ENCODE data around the gene AP1S2. TPM values are rescaled to one million over a fixed set of nuclear protein-coding genes. Genes with fewer than 3 reads are reported as not detected.
"Not testable (repeated sequence)": the region's sequence is repeated elsewhere in the genome, so short reads cannot be mapped to it uniquely, and the experiment has no call there.

AP1S2 gene
- total RNA-seq, 1 donor from 2014 or later: 99.3 TPM

- Histone ChIP-seq H3K36me3 (no peaks in the 10 kb centered on the region), H3K4me1 (no peaks in the 10 kb centered on the region), H3K27ac (no peak overlapping the region), H3K4me3 (no peak overlapping the region), H3K9me3 (no peaks in the 10 kb centered on the region), H3K27me3 (no peaks in the 10 kb centered on the region)
- intact Hi-C loops (cut with DNase I): no loop called here
- TF ChIP-seq CTCF (IDR thresholded peaks at IDR 0.05): no peak
- DNase-seq (ENCODE audit: low spot score in 2 of 2): no peak
Measured at GRCh38 chrX:15888062-15888461, 33.4 kb upstream of the AP1S2 start.

DNA sequence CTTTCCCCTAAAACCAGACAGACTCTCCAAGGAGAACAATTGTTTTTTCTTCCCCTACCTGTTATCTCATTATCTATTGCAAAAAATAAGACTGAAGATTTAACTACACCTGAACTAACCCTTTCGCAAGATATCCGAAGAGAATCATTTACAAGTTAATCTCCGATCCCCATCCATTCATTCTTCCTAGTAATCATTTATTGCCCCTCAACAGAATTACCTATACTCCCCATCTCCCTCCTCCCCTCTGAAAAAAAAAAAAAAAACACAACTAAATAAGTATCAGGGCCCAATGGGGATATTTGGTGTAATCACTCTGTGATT, 28.9 kb upstream of the AP1S2 start:
- no peak overlapping the region for H3K27ac ChIP-seq
- no peak for DNase-seq (ENCODE audit: low spot score in 2 of 2)
- H3K9me3 ChIP-seq: no peaks in the 10 kb centered on the region
- intact Hi-C loops (cut with DNase I): no loop called here
- H3K4me3 ChIP-seq: no peak overlapping the region
- no peak for TF ChIP-seq CTCF (IDR thresholded peaks at IDR 0.05)
- no peaks in the 10 kb centered on the region for H3K36me3 ChIP-seq
- H3K27me3 ChIP-seq: no peaks in the 10 kb centered on the region
- no peaks in the 10 kb centered on the region for H3K4me1 ChIP-seq

DNA sequence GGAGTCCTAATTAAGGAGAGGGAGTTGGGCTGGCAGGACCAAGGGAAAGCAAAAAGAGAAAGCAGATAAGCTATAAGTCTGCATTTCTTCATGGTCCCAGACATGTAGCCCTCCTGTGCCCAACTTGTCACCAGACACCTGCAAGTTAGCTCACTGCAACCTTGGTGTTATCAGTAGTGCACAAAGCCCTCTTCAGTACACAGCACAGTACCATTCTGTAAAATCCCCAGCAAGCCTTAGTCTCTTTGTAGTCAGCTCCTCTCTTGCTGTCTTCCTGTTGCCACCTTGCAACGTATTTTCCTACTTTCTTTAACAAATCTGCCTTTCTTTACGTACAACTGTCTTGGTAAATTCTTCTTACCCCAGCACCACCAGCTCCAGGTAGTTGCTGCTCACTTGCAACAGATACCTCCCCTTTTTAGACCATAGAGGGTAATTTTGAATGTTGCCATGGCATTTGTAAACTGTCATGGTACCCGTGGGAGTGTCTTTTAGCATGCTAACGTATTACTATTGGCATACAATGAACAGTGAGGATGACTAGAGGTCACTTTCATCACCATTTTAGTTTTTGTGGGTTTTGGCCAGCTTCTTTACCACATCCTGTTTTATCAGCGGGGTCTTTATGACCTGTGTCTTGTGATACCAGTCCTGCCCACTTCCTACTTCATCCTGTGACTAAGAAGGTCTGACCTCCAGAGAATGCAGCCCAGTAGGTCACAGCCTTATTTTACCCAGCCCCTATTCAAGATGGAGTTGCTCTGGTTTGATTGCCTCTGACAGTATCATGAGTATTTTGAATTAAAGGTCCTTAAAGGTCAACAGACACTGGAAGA, 28.3 kb upstream of the AP1S2 start:
- no peaks in the 10 kb centered on the region for H3K36me3 ChIP-seq
- no peak overlapping the region for H3K4me3 ChIP-seq
- TF ChIP-seq CTCF (IDR thresholded peaks at IDR 0.05): no peak
- no peak overlapping the region for H3K27ac ChIP-seq
- no peaks in the 10 kb centered on the region for H3K27me3 ChIP-seq
- intact Hi-C loops (cut with DNase I): no loop called here
- no peak for DNase-seq (ENCODE audit: low spot score in 2 of 2)
- H3K4me1 ChIP-seq: no peaks in the 10 kb centered on the region
- H3K9me3 ChIP-seq: no peaks in the 10 kb centered on the region

GRCh38 chrX:15881381-15881897, 26.8 kb upstream of the AP1S2 start:
- Histone ChIP-seq H3K27me3 (no peaks in the 10 kb centered on the region), H3K9me3 (no peaks in the 10 kb centered on the region), H3K27ac (no peak overlapping the region), H3K4me1 (no peaks in the 10 kb centered on the region), H3K4me3 (no peak overlapping the region), H3K36me3 (no peaks in the 10 kb centered on the region)
- no peak for TF ChIP-seq CTCF (IDR thresholded peaks at IDR 0.05)
- DNase-seq (ENCODE audit: low spot score in 2 of 2): no peak
- intact Hi-C loops (cut with DNase I): no loop called here

GRCh38 chrX:15877914-15878313, 23.3 kb upstream of the AP1S2 start:
- H3K27me3 ChIP-seq; H3K4me3 ChIP-seq; intact Hi-C loops (cut with DNase I); H3K9me3 ChIP-seq; H3K4me1 ChIP-seq; H3K27ac ChIP-seq; DNase-seq (ENCODE audit: low spot score in 2 of 2); H3K36me3 ChIP-seq: not testable (repeated sequence)

DNA sequence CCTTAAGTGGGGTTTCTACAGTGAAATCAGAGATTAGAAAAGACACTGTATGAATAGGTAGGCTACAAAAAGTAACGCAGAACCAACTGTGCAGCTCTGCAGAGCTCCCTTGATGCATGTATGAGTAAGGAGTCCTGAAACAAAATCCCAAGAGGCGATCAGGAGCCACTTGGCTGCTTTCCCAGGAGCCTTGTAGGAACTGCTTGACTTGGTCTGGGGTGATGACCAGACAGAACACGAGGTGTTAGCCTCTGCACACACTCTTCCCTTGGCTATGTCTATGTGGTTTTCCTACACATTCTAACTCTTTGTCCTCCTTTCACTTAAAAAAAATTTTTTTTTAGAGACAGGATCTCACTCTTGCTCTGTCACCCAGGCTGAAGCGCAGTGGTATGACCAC, 22.8 kb upstream of the AP1S2 start:
- Histone ChIP-seq H3K4me1 (no peaks in the 10 kb centered on the region), H3K27me3 (no peaks in the 10 kb centered on the region), H3K36me3 (no peaks in the 10 kb centered on the region), H3K27ac (no peak overlapping the region), H3K9me3 (no peaks in the 10 kb centered on the region), H3K4me3 (no peak overlapping the region)
- DNase-seq (ENCODE audit: low spot score in 2 of 2): no peak
- TF ChIP-seq CTCF (IDR thresholded peaks at IDR 0.05): no peak
- intact Hi-C loops (cut with DNase I): no loop called here
